ENCODE data around the gene DSCAM.

DSCAM gene

GRCh38 chr21:40686526-40686925, 160.4 kb downstream of the DSCAM start:
- TF ChIP-seq ZBTB7A (IDR thresholded peaks at IDR 0.05; ENCODE audit: low read depth) (no peak), TAF1 (IDR thresholded peaks at IDR 0.05; ENCODE audit: low read depth) (no peak), TCF12 (IDR thresholded peaks at IDR 0.05; ENCODE audit: low read depth) (no peak), NFIC (IDR thresholded peaks at IDR 0.05) (no peak), REST (IDR thresholded peaks at IDR 0.05; ENCODE audit: low read depth) (no peak), FOXM1 (IDR thresholded peaks at IDR 0.05; ENCODE audit: borderline replicate concordance, low read depth) (no peak), USF1 (IDR thresholded peaks at IDR 0.05) (no peak), EP300 (IDR thresholded peaks at IDR 0.05; ENCODE audit: borderline replicate concordance) (no peak), YY1 (IDR thresholded peaks at IDR 0.05; ENCODE audit: low read depth) (no peak), CREB1 (IDR thresholded peaks at IDR 0.05; ENCODE audit: low read depth) (no peak)
- TF ChIP-seq, protein P1, sequence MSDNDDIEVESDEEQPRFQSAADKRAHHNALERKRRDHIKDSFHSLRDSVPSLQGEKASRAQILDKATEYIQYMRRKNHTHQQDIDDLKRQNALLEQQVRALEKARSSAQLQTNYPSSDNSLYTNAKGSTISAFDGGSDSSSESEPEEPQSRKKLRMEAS (IDR thresholded peaks at IDR 0.05) = no peak

GRCh38 chr21:40685141-40685540, 161.8 kb downstream of the DSCAM start:
- no peak for TF ChIP-seq REST (IDR thresholded peaks at IDR 0.05; ENCODE audit: low read depth)
- no peak for TF ChIP-seq TCF12 (IDR thresholded peaks at IDR 0.05; ENCODE audit: low read depth)
- TF ChIP-seq TAF1 (IDR thresholded peaks at IDR 0.05; ENCODE audit: low read depth) = no peak
- no peak for TF ChIP-seq EP300 (IDR thresholded peaks at IDR 0.05; ENCODE audit: borderline replicate concordance)
- TF ChIP-seq USF1 (IDR thresholded peaks at IDR 0.05) = no peak
- TF ChIP-seq ZBTB7A (IDR thresholded peaks at IDR 0.05; ENCODE audit: low read depth) = no peak
- no peak for TF ChIP-seq RAD21 (IDR thresholded peaks at IDR 0.05; ENCODE audit: low read depth)
- no peak for TF ChIP-seq TEAD4 (IDR thresholded peaks at IDR 0.05)
- TF ChIP-seq, protein P1 (IDR thresholded peaks at IDR 0.05) = no peak
- no peak for TF ChIP-seq EGR1 (IDR thresholded peaks at IDR 0.05)
- TF ChIP-seq FOXM1 (IDR thresholded peaks at IDR 0.05; ENCODE audit: borderline replicate concordance, low read depth) = no peak
- TF ChIP-seq CREB1 (IDR thresholded peaks at IDR 0.05; ENCODE audit: low read depth) = no peak

- TF ChIP-seq TEAD4 (IDR thresholded peaks at IDR 0.05) (no peak), ZBTB7A (IDR thresholded peaks at IDR 0.05; ENCODE audit: low read depth) (no peak), YY1 (IDR thresholded peaks at IDR 0.05; ENCODE audit: low read depth) (no peak), USF1 (IDR thresholded peaks at IDR 0.05) (no peak), EP300 (IDR thresholded peaks at IDR 0.05; ENCODE audit: borderline replicate concordance) (no peak), REST (IDR thresholded peaks at IDR 0.05; ENCODE audit: low read depth) (no peak), TCF12 (IDR thresholded peaks at IDR 0.05; ENCODE audit: low read depth) (no peak), FOXM1 (IDR thresholded peaks at IDR 0.05; ENCODE audit: borderline replicate concordance, low read depth) (no peak), CEBPB (IDR thresholded peaks at IDR 0.05) (no peak), RAD21 (IDR thresholded peaks at IDR 0.05; ENCODE audit: low read depth) (no peak), NFIC (IDR thresholded peaks at IDR 0.05) (no peak), TAF1 (IDR thresholded peaks at IDR 0.05; ENCODE audit: low read depth) (no peak), EGR1 (IDR thresholded peaks at IDR 0.05) (no peak), CREB1 (IDR thresholded peaks at IDR 0.05; ENCODE audit: low read depth) (no peak)
- TF ChIP-seq, protein P1 (IDR thresholded peaks at IDR 0.05) = no peak
Observed at GRCh38 chr21:40684726-40685125, 162.2 kb downstream of the DSCAM start.

DNA sequence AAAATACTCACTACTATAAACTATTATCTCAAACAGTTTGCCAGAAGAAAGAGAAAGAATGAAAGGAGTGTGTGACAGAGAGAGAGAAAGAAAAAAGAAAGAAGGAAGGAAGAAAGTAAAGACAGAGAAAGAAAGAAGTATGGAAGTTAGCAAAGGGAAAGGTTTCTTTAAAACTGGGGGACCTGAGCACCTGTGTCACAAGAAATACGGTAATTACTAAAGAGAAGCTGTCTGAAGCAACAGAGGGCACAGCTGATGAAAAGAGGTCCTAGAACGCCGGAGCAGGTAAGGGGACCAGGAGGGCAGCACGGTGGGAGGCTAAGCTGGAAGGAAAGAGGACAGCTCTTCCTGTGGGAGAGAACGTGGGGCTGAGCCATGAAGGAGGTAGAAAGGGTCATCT, 163.6 kb downstream of the DSCAM start:
- TF ChIP-seq REST (IDR thresholded peaks at IDR 0.05; ENCODE audit: low read depth) = no peak
- TF ChIP-seq YY1 (IDR thresholded peaks at IDR 0.05; ENCODE audit: low read depth) = no peak
- no peak for TF ChIP-seq USF1 (IDR thresholded peaks at IDR 0.05)
- TF ChIP-seq, protein P1 (IDR thresholded peaks at IDR 0.05) = no peak
- TF ChIP-seq TEAD4 (IDR thresholded peaks at IDR 0.05) = no peak
- no peak for TF ChIP-seq FOXM1 (IDR thresholded peaks at IDR 0.05; ENCODE audit: borderline replicate concordance, low read depth)

Measured in Ishikawa (cell line).